HFF-Myc (cell line): ENCODE measurements around the gene ABI3BP.

ENCODE experiments used
- DNase-seq: peaks from one replicate; pipeline ENCODE4 v3.0.0-alpha.2; 2011; ENCODE audit warnings: low read depth; ENCODE audit errors: extremely low read depth
- H3K4me3 ChIP-seq: replicated peaks from 2 replicates; pipeline ENCODE4 v1.5.1; 2011; ENCODE audit warnings: low read depth, mild to moderate bottlenecking, control low read depth, low read length
- TF ChIP-seq, protein P1 (sequence below): IDR thresholded peaks from 2 replicates; pipeline ENCODE4 v1.5.1; 2012; ENCODE audit warnings: mild to moderate bottlenecking, low read depth, low read length, control low read depth; ENCODE audit errors: missing control alignments

Gene ABI3BP

GRCh38 chr3:100880072-100880471 lies 113.1 kb downstream of the ABI3BP start:
- DNase-seq, result no peak
- no peak overlapping the region for H3K4me3 ChIP-seq
- TF ChIP-seq, protein P1, sequence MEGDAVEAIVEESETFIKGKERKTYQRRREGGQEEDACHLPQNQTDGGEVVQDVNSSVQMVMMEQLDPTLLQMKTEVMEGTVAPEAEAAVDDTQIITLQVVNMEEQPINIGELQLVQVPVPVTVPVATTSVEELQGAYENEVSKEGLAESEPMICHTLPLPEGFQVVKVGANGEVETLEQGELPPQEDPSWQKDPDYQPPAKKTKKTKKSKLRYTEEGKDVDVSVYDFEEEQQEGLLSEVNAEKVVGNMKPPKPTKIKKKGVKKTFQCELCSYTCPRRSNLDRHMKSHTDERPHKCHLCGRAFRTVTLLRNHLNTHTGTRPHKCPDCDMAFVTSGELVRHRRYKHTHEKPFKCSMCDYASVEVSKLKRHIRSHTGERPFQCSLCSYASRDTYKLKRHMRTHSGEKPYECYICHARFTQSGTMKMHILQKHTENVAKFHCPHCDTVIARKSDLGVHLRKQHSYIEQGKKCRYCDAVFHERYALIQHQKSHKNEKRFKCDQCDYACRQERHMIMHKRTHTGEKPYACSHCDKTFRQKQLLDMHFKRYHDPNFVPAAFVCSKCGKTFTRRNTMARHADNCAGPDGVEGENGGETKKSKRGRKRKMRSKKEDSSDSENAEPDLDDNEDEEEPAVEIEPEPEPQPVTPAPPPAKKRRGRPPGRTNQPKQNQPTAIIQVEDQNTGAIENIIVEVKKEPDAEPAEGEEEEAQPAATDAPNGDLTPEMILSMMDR, result no peak

DNA sequence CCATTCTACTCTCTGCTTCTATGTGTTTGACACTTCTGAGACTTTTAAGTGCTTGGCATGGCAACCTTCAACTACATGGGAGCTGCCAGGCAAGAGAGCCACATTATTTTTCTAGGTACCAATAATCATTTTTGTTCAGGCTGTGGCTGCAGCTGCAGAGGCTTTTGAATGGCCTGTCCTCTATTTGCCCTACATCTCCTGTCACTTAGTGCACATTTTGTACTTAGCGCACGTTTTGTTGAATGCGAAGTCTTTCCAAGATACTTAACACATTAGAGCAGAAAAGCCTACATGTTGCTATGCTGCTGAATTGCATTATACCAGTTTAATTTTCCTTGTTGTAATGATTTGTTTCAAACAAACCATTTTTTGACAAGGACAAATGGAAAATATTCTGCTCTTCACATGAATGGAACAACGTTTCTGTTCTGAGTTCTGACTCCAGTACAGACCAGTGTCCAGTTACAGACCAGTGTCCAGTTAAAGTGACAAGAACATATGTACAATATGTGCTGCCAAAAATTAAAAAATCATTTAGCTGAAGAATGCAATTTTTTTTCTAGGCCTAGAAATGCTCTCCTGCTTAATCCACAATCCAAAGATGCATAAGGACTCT lies 113.9 kb downstream of the ABI3BP start:
- H3K4me3 ChIP-seq, result no peak overlapping the region
- DNase-seq, result no peak
- TF ChIP-seq, protein P1, result no peak

DNA sequence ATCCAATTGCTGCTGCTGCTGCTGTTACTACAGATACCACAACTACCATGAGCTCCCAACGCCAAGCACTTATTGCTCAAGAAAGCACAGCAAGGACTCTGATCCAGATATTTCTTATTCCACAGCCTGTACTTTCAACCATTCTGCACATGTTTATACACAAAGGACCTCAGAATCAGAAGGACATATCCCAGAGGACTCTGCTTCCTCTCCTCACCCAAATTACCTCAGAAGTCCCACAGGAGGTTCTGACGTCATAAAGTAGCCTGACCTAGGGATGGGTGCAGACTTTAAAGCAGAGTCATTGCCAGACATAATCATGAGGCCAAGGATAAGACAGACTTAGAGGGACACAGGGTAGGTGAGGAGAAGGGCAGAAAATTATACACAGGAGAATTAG lies 115.9 kb downstream of the ABI3BP start:
- TF ChIP-seq, protein P1, result no peak
- no peak for DNase-seq
- H3K4me3 ChIP-seq, result no peak overlapping the region

GRCh38 chr3:100875239-100875638 lies 118.0 kb downstream of the ABI3BP start:
- no peak overlapping the region for H3K4me3 ChIP-seq
- no peak for DNase-seq
- TF ChIP-seq, protein P1, result no peak

- no peak overlapping the region for H3K4me3 ChIP-seq
- TF ChIP-seq, protein P1, result no peak
- no peak for DNase-seq
Observed at GRCh38 chr3:100873611-100874010, 119.6 kb downstream of the ABI3BP start.

DNA sequence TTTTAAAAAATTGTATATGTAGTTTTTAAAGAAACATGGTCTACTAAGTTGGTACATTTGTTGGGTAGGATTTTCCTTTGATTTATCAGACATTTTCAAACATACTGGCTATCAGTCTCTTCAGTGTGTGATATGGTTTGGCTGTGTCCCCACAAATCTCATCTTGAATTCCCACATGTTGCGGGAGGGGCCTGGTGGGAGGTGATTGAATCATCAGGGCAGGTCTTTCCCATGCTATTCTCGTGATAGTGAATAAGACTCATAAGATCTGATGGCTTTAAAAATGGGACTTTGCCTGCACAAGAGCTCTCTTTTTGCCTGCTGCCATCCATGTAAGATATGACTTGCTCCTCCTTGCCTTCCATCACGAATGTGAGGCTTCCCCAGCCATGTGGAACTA lies 121.9 kb downstream of the ABI3BP start:
- DNase-seq, result no peak
- TF ChIP-seq, protein P1, result no peak
- H3K4me3 ChIP-seq, result no peak overlapping the region

DNA sequence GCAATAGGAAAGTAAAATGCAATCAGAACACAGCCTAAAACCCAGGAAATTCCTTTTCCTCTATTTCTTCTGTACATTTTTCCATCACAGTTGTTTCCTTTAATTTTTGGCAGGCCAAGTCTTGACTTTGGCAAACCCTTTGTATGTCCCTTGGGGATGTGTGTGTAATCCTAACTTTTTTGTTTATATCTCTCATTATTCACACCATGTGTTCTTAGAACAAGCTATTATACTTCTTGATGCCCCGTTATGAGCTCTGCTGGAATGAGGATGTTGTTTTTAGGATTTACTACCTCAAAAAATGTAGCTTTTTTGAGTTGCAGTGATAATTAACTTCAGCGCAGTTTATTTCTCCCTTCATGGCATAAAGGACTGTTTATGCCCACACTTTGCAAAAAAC lies 123.4 kb downstream of the ABI3BP start:
- TF ChIP-seq, protein P1, result no peak
- no peak overlapping the region for H3K4me3 ChIP-seq
- no peak for DNase-seq
